NCI-H1417 treated with DMSO at 0.1 percent for 48 hours (cell line): ENCODE measurements around the gene IFT88.

Experiments
- DNase-seq: peaks from one replicate; lab custom pipeline; 2025; lab: John Stamatoyannopoulos, UW

Gene IFT88

DNA sequence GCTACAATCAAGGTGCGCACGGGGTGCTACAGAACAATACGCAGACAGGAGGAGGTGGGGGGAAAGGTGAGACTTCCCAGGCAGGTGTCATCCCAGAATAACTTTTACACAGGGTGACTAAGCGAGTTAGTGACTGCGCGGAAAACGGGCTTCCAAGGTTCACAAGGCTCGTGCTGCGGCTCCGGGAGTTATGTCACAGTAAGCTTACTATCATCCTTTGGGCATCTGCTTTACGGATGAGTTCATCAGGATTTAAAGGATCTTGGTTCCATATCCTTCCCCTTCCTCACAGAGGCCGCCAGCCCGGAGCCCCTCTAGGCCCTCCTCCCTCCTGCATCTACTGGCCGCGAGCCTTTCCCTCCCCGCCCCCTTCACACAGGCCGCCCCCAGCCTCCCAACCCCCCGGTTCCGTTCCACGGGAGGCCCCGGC is 474 bp upstream of the IFT88 start:
- peak; percentile 59 for DNase-seq

DNA sequence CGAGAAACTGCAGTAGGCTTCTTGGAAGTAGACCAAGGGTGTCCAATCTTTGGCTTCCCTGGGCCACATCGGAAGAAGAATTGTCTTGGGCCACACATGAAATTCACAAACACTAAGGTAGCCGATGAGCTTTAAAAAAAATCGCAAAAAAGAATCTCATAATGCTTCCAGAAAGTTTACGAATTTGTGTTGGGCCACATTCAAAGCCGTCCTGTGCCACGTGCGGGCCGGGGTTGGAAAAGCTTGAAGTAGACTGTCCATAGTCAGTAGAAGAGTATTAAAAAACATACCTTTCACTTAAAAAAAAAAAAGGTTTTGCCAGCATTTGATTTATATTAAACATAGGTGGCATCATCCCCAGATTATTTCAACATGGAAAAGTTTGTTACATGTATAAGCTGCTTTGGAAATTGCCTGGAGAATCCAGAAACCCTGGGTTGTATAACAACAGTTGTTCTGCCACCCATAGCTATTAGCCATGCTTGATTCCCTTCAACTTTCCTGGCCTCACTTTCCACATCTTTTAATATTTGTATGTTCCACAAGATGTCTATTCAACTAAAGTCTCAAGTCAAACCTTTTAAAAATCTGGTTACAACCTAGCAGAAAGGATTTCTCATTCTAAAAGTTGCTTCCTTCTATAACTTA is 1.0 kb downstream of the IFT88 start:
- no peak for DNase-seq

GRCh38 chr13:20570517-20570916 is 3.6 kb downstream of the IFT88 start:
- no peak for DNase-seq

DNA sequence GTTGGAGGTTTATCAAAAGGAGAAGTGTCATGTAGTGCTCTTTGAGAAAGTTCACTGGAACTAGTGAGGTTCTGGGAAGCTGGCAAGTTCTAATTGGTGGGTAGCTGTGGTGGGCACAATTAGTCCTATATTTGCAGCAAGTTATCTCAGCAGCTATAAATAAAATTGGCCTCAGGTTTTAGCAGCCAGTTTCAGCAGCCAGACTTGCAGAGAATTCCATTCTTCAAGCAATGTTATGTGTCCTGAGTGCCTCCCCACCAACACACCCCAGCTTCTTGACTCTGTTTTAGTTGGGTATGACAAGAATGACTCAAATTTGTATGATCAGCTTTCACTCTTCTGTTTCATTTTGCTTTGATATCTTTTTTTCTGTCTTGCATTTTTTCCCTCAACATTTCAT is 4.7 kb downstream of the IFT88 start:
- DNase-seq = no peak

GRCh38 chr13:20573186-20573585 is 6.2 kb downstream of the IFT88 start:
- DNase-seq = no peak

GRCh38 chr13:20573636-20574035 is 6.7 kb downstream of the IFT88 start:
- DNase-seq = no peak

DNA sequence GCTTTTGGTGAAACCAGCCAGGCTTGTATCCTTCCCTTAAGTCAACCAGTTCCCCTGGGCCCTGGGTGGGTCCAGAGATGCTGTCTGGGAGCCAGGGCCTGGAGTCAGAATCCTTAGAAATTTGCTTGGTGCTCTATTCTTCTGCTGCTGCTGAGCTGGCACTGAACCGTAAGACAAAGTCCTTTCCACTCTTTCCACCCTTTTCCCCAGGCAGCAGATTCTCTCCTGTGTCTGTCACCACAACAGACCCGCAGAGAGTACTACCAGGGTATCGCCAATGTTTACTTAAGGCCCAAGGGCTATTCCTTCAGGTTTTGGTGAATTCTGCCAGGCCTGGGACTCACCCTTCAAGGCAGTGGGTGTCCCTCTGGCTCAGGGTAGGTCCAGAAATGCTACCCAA is 12.2 kb downstream of the IFT88 start:
- no peak for DNase-seq

DNA sequence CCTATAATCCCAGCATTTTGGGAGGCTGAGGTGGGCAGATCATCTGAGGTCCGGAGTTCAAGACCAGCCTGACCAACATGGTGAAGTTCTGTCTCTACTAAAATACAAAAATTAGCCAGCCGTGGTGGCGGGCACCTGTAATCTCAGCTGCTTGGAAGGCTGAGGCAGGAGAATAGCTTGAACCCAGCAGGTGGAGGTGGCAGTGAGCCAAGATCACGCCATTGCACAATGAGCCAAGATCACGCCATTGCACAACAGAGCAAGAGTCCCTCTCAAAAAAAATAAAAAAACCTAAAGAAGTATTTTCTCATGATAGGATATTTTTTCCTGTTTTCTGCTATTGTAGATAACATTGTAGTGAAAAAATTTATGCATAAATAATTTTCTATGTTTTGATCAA is 13.3 kb downstream of the IFT88 start:
- no peak for DNase-seq

GRCh38 chr13:20582026-20582425 is 15.1 kb downstream of the IFT88 start:
- DNase-seq = no peak

DNA sequence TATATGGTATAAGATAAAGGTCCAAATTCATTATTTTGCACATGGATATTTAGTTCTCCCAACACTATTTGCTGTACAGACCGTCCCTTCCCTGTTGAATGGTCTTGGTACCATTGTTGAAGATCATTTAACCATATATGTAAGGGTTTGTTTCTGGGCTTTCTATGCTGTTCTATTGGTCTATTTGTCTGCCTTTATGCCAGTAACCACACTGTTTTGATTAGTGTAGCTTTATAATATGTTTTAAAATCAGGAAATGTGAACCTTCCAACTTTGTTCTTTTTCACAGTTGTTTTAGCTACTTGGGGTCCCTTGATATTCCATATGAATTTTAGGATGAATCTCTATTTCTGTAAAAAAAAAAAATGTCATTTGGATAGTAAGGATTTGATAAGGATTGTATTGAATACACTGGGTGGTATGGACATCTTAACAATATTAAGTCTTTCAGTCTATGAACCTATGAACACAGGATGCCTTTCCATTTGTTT is 16.9 kb downstream of the IFT88 start:
- DNase-seq = no peak

GRCh38 chr13:20585371-20585770 is 18.4 kb downstream of the IFT88 start:
- DNase-seq = no peak

DNA sequence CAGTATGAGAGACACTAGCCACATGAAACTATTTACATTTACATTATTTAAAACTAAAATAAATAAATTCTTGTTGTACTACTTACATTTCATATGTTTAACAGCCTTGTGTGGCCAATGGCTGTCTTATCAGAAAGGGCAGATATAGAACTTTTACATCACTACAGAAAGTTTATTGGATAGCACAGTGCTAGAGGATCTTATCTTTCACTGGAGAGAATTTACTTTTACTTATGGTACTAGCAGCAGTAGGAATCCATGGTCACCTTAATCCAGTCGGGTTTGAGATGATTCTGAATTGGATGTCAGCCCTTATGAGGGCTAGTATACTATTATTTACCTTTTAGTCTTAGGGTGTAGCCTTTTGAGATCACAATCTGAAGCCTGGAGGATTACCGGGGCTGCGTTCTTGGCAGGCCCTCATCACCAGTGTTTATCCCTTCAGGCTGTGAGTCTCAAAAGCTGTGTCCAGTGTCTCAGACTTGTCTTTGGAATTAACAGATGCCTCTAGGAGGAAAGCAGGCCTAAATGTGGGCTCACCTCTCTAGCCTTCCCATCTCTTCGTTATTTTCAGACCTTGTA is 21.7 kb downstream of the IFT88 start:
- no peak for DNase-seq

- DNase-seq = no peak
These were observed 23.6 kb downstream of the IFT88 start for GRCh38 chr13:20590561-20590960.

- DNase-seq = no peak
These were observed 25.6 kb downstream of the IFT88 start for GRCh38 chr13:20592606-20593005.

DNA sequence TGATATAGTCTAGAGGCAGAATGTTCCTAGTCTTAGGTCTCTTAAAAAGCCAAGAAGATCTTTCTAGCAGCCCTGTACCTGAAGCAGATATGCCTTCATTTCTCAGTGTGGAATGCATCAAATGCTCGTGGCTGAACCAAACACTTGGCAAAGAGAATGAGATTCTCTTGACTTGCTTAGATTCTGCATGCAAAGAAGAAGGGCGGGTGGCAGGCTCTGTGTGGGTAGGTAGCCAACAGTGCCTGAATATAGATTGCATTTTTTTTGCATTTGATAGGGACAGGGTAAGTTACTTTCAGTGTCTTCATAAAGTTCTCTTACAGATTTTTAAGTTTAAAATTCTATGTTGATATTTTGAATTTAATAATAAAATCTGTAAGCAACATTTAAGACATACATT is 27.3 kb downstream of the IFT88 start:
- no peak for DNase-seq

GRCh38 chr13:20607015-20607414 is 40.1 kb downstream of the IFT88 start:
- no peak for DNase-seq

GRCh38 chr13:20608438-20609020 is 41.6 kb downstream of the IFT88 start:
- no peak for DNase-seq

- no peak for DNase-seq
These were observed 42.2 kb downstream of the IFT88 start for GRCh38 chr13:20609145-20609544.

- no peak for DNase-seq
These were observed 43.0 kb downstream of the IFT88 start for GRCh38 chr13:20610006-20610405.

GRCh38 chr13:20616059-20616797 is 49.3 kb downstream of the IFT88 start:
- DNase-seq = no peak

- no peak for DNase-seq
These were observed 56.0 kb downstream of the IFT88 start for GRCh38 chr13:20623000-20623399.

DNA sequence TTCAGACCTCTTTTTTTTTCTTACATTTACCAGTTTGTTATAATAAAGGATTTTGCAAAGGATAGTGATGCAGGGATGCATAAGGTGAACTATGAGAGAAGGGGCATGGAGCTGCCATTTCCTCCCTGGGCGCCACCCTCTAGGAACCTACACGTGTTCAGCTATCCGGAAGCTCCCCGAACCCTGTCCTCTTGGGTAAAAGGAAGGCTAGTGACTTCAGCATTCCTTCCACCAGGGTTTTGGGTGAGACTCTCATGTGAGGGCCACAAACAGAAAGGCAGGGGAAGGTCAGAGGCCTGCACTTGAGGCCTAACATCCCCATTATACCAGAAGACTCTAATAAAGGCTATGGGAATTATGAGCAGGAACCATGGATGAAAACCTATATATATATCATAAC is 57.3 kb downstream of the IFT88 start:
- no peak for DNase-seq

DNA sequence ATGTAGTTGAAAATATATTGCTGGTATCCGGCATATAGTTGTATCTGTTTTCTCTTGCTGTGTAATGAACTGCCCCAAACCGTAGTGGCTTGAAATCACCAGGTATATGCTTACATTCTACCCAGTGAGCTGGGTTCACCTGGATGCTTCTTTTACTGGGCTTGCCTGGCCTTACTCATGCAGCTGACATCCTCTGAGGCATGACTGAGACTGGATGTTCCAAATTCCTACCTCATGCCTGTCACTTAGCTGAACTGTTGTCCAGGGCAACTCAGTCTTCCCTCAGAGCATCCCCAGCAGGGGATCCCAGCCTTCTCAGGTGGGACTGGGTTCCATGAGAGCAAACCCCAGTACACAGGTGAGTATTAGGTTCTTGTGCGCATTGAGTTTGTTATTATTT is 66.8 kb downstream of the IFT88 start:
- no peak for DNase-seq
